Prostate gland (tissue), 2 donors: ENCODE results near the gene GPATCH2.

Experiments
- CTCF ChIP-seq, 4 experiments: fragments of 200-600 bp in 2 of 4; fragments of 450-650 bp in 2 of 4; sonication (generic) in 2 of 4; IDR thresholded peaks; 1 replicate in 3 of 4; 2 replicates in 1 of 4; pipeline ENCODE4 v1.5.1; 2016 to 2019; ENCODE audit warnings: antibody characterized with exemption in 4 of 4, mild to moderate bottlenecking in 2 of 4, moderate library complexity in 2 of 4
- POLR2A ChIP-seq: fragments of 450-650 bp; IDR thresholded peaks from one replicate; pipeline ENCODE4 v1.6.1; 2016; ENCODE audit warnings: antibody characterized with exemption, mild to moderate bottlenecking
- POLR2AphosphoS5 ChIP-seq: sonication (generic); formaldehyde crosslinking; IDR thresholded peaks from one replicate; pipeline ENCODE4 v1.6.1; 2017; ENCODE audit warnings: antibody characterized with exemption

DNA sequence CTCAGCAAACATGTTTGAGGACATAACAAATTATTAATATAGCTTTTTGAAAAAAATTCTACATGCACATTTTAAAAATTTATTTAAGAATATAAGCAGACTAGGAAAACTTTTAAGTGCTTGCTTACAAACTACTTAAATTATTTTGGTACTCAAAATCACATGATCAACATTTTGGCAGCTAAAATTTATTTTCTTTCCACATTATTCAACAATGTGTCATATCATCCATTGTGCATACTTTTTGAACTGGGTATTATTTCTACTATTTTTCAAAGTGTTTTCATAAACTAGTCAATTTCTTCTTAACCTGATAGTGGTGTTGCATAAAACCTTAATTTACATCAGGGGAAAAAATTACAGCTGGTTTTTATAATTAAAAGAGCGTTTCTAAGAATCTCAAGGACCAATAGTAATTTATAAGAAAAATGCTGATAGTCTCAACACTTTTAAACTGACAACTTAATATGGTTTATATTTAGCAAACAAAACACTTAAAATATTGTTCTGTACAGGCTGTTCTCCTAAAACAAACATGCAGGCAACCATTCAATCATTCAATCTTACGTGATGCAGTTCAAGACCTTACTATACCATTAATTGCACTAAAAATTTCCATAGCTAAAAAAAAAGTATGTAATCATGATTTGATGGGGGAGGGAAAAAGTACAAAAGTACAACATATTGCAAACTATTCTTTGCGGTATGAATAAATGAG is 105.0 kb downstream of the GPATCH2 start:
- no peak for TF ChIP-seq POLR2A
- no peak for TF ChIP-seq CTCF (IDR thresholded peaks at IDR 0.05)
- TF ChIP-seq POLR2AphosphoS5, result no peak
